Stimulated activated naive B cell treated with anti-CD40 and anti-IgM and Interleukin-4, amounts not matched to agents 10 μg/mL and 1 μg/mL and 100 μg/mL, for 72 hours (primary cell): ENCODE data around the gene SELPLG.

ENCODE experiments used
- ATAC-seq, 2 donors: fragments of 150-1000 bp; cut with Tn5 transposase; replicated peaks; 2 replicates each; pipeline ENCODE4 v1.10.0; 2021; ENCODE audit warnings: moderate library complexity in 1 of 2
- DNase-seq: peaks from one replicate; pipeline ENCODE4 v3.0.0; 2021
- H3K27ac Mint-ChIP-seq: one replicate; pipeline ENCODE4 v1.8.0; 2022; ENCODE audit warnings: mild to moderate bottlenecking, mixed read lengths
- H3K27me3 Mint-ChIP-seq, 2 donors: one replicate each; pipeline ENCODE4 v1.8.0; 2022; ENCODE audit warnings: mixed read lengths in 2 of 2
- H3K36me3 Mint-ChIP-seq, 2 donors: one replicate each; pipeline ENCODE4 v1.8.0; 2022; ENCODE audit warnings: mixed read lengths in 2 of 2, mild to moderate bottlenecking in 1 of 2
- H3K4me1 Mint-ChIP-seq, 2 donors: one replicate each; pipeline ENCODE4 v1.8.0; 2022; ENCODE audit warnings: mixed read lengths in 2 of 2, mild to moderate bottlenecking in 1 of 2
- H3K4me3 Mint-ChIP-seq, 2 donors: one replicate each; pipeline ENCODE4 v1.8.0; 2022; ENCODE audit warnings: mild to moderate bottlenecking in 2 of 2, mixed read lengths in 2 of 2, moderate library complexity in 1 of 2
- H3K9me3 Mint-ChIP-seq, 2 donors: one replicate each; pipeline ENCODE4 v1.8.0; 2022; ENCODE audit warnings: mixed read lengths in 2 of 2, mild to moderate bottlenecking in 1 of 2

SELPLG gene

DNA sequence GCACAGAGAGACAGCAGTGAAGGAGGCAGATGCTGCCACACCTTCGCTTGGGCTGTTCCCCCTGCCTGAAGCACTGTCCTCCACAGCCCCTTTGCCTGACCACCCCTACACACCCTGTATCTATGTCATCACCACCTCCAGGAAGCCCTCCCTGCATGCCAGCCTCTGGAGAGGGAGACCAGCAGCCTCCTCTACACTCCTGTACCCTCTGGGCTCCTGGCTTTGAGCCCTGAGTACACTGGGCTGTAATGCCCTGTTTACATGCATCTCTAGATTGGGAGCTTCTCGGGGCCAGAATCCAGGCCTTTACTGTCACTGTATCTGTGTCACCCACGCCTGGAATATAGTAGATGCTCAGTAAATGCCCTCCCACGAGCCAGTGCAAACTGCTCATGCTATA, 30.0 kb downstream of the SELPLG start:
- ATAC-seq: no peak
- no peak for DNase-seq
- H3K4me3 Mint-ChIP-seq: no peak overlapping the region
- peaks cover 12 to 13% of the 10 kb centered on the region in 2 donors for H3K4me1 Mint-ChIP-seq
- H3K9me3 Mint-ChIP-seq: peaks cover 0 to 3% of the 10 kb centered on the region in 2 donors
- no peak overlapping the region for H3K27ac Mint-ChIP-seq
- H3K36me3 Mint-ChIP-seq: no peaks in the 10 kb centered on the region
- peaks cover 8 to 25% of the 10 kb centered on the region in 2 donors for H3K27me3 Mint-ChIP-seq

GRCh38 chr12:108602976-108603704, 30.6 kb downstream of the SELPLG start:
- Mint-ChIP-seq H3K4me3 (no peak overlapping the region), H3K9me3 (peaks cover 0 to 3% of the 10 kb centered on the region in 2 donors), H3K36me3 (no peaks in the 10 kb centered on the region), H3K27me3 (peaks cover 8 to 20% of the 10 kb centered on the region in 2 donors), H3K4me1 (peaks cover 12 to 14% of the 10 kb centered on the region in 2 donors), H3K27ac (no peak overlapping the region)
- DNase-seq (no peak), ATAC-seq (no peak)

GRCh38 chr12:108602209-108602705, 31.4 kb downstream of the SELPLG start:
- no peak overlapping the region for H3K27ac Mint-ChIP-seq
- no peak overlapping the region for H3K4me3 Mint-ChIP-seq
- DNase-seq (no peak), ATAC-seq (no peak)
- peaks cover 11 to 13% of the 10 kb centered on the region in 2 donors for H3K27me3 Mint-ChIP-seq
- H3K9me3 Mint-ChIP-seq: peaks cover 0 to 3% of the 10 kb centered on the region in 2 donors
- peaks cover 12 to 22% of the 10 kb centered on the region in 2 donors for H3K4me1 Mint-ChIP-seq
- no peaks in the 10 kb centered on the region for H3K36me3 Mint-ChIP-seq

- Mint-ChIP-seq H3K4me3 (no peak overlapping the region), H3K4me1 (peaks cover 8 to 17% of the 10 kb centered on the region in 2 donors), H3K36me3 (no peaks in the 10 kb centered on the region), H3K27ac (no peak overlapping the region), H3K27me3 (peaks cover 8 to 10% of the 10 kb centered on the region in 2 donors), H3K9me3 (peaks cover 0 to 3% of the 10 kb centered on the region in 2 donors)
- ATAC-seq (no peak), DNase-seq (no peak)
Measured at GRCh38 chr12:108600702-108601007, 33.0 kb downstream of the SELPLG start.

DNA sequence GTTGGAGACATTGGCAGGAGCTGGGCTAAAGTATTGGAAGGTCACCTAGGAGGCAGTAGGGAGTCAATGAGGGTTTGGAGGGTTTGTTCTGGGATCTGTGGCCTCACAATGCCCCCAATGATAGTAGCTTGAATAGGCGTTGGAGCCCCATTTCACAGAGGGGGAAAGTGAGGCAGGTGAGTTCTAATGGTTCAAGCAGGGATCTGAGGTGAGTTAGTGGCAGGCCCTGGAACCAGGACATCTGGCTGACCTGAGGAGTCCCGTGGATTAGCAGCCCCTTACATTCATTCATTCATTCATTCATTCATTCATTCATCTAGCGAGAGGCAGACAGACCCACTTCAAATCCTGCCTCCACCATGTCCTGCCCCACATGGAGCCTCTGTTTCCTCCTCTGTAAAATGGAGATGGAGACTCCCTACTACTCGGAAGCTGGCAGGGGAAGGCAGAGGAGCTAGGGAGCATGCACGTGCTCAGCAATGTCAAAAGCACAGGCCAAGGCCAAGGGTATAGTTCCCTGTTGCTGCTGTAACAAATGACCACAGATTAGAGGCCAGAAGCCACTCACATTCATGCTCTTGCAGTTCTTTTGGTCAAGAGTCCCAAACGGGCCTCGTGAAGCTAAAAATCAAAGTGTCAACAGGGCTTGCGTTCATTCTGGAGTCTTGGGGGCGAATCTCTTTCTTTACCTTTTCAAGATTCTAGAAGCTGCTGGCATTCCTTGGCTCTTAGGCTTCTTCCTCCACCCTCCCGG, 33.6 kb downstream of the SELPLG start:
- H3K36me3 Mint-ChIP-seq: no peaks in the 10 kb centered on the region

DNA sequence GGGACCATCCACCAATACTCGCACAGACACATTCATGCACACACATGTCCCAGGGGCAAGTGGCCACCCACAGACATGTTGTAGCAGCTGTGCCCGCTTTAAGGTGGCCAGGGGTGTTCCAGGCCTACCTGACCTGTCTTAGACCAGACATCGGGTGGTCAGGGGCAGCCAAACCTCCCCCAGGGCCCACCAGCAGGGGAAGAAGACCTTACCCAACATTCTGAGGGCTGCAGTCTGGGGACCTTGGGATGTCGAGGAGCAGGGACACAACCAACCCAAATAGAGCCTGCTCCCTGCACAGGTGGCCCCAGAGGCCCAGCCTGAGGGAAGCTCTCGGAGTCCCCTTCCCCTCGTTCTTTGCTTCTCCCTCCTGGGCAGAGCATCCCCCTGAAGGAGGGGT, 34.2 kb downstream of the SELPLG start:
- H3K9me3 Mint-ChIP-seq: no peaks in the 10 kb centered on the region
- H3K36me3 Mint-ChIP-seq: no peaks in the 10 kb centered on the region
- ATAC-seq: no peak
- H3K27ac Mint-ChIP-seq: no peak overlapping the region
- H3K4me1 Mint-ChIP-seq: peaks cover 4 to 9% of the 10 kb centered on the region in 2 donors
- H3K27me3 Mint-ChIP-seq: peaks cover 0 to 3% of the 10 kb centered on the region in 2 donors
- no peak for DNase-seq
- H3K4me3 Mint-ChIP-seq: no peak overlapping the region

More for the DNA sequence above, 33.6 kb downstream of the SELPLG start:
- Mint-ChIP-seq H3K9me3 (no peaks in the 10 kb centered on the region), H3K4me3 (no peak overlapping the region), H3K27me3 (peaks cover 3 to 5% of the 10 kb centered on the region in 2 donors), H3K4me1 (peaks cover 4 to 12% of the 10 kb centered on the region in 2 donors), H3K27ac (no peak overlapping the region)
- DNase-seq: no peak
- ATAC-seq: no peak

GRCh38 chr12:108598553-108599250, 35.0 kb downstream of the SELPLG start:
- peaks cover 4 to 9% of the 10 kb centered on the region in 2 donors for H3K4me1 Mint-ChIP-seq
- ATAC-seq (no peak), DNase-seq (no peak)
- no peaks in the 10 kb centered on the region for H3K9me3 Mint-ChIP-seq
- H3K4me3 Mint-ChIP-seq: no peak overlapping the region
- H3K27me3 Mint-ChIP-seq: peaks cover 0 to 3% of the 10 kb centered on the region in 2 donors
- H3K27ac Mint-ChIP-seq: no peak overlapping the region
- no peaks in the 10 kb centered on the region for H3K36me3 Mint-ChIP-seq

GRCh38 chr12:108597559-108598471, 35.9 kb downstream of the SELPLG start, which contains the start of gene TMEM119:
Gene TMEM119, minus strand, starts transcription at chr12:108598084. Its CDS starts 5,701 bp downstream, at chr12:108592383.
- DNase-seq (no peak), ATAC-seq (peak; percentile 38 to 59)
- Mint-ChIP-seq H3K9me3 (no peaks in the 10 kb centered on the region), H3K4me3 (no peak within 1 kb of the TSS), H3K36me3 (no peaks in the 10 kb centered on the region), H3K4me1 (peaks cover 4 to 9% of the 10 kb centered on the region in 2 donors), H3K27ac (peak within 1 kb of the TSS; percentile 43), H3K27me3 (peaks cover 0 to 3% of the 10 kb centered on the region in 2 donors)

GRCh38 chr12:108596854-108597558, 36.7 kb downstream of the SELPLG start:
- Mint-ChIP-seq H3K36me3 (no peaks in the 10 kb centered on the region), H3K27ac (no peak overlapping the region), H3K4me3 (no peak overlapping the region), H3K27me3 (peaks cover 0 to 3% of the 10 kb centered on the region in 2 donors), H3K9me3 (no peaks in the 10 kb centered on the region), H3K4me1 (peaks cover 4 to 9% of the 10 kb centered on the region in 2 donors)
- no peak for DNase-seq
- no peak for ATAC-seq

DNA sequence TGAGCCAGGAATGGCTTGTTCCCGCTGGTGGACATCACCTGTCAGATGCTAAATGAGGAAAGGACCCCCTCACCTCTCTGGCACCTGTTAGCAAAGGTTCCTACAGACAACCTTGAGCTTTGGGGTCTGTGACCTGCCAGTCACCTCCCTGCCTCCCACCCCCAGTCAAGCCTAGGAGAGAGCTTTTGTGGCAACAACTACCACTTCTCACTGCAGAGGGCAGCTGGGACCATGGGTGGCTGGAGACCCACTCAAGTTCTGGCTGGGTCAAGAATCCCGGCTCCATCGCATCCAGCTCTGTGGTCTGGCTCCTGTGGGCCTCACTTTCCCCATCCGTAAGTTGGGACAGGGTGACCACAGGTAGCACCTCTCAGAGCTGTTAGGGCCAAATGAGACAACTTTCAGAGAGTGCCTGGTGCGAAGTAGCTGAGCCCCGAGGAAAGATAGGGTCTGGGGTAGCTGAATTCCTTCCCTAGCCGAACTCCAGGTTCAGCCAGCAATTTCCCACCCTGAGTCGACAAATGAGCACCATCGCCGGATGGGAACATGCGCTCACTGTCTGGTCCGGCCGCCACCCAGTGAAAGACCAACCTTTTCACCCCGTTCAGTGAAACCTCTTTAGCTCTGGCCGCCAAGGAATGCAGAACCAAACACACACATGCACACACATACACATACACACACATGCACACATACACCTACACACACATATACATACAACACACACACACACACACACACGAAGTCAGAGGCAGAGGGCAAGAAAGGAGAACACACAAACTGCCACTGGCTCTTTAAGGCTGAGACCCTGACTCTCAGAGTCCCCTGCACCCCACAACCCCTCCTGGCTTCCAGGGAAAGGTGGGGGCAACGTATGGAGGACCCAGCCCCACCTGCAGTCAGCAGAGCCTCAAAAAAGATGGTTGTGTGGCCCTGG, 37.7 kb downstream of the SELPLG start:
- no peaks in the 10 kb centered on the region for H3K36me3 Mint-ChIP-seq
- no peak for DNase-seq
- no peak overlapping the region for H3K4me3 Mint-ChIP-seq
- H3K27me3 Mint-ChIP-seq: peaks cover 0 to 3% of the 10 kb centered on the region in 2 donors
- H3K27ac Mint-ChIP-seq: no peak overlapping the region
- H3K9me3 Mint-ChIP-seq: no peaks in the 10 kb centered on the region
- H3K4me1 Mint-ChIP-seq: peaks cover 2 to 9% of the 10 kb centered on the region in 2 donors
- ATAC-seq: no peak

DNA sequence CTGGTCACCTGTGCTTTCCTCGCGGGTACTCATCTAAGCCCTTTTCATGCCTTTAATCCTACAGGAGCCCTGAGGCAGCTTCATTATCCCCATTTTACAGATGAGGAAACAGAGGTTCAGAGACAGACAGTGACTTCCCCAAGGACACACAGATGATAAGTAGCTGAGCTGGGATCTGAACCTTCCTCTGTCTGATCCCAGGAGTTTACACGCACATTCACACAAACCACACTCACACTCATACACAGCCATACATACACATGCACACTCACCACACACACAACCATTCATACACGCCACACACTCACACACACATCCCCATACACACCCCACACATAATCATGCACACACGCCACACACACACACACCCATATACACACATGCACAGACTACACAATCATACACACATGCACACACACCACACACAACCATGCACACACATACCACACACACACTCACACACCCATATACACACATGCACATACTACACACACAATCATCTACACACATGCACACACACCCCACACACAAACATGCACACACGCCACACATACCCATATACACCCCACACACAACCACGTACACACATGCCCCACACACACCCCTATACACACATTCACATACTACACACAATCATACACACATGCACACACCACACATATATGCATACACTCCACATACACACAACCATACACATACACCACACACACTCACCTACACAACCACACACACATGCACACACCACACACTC, 38.6 kb downstream of the SELPLG start:
- Mint-ChIP-seq H3K27ac (no peak overlapping the region), H3K36me3 (no peaks in the 10 kb centered on the region), H3K27me3 (peaks cover 0 to 3% of the 10 kb centered on the region in 2 donors), H3K4me3 (no peak overlapping the region), H3K9me3 (no peaks in the 10 kb centered on the region), H3K4me1 (peaks cover 2 to 9% of the 10 kb centered on the region in 2 donors)
- DNase-seq (no peak), ATAC-seq (no peak)
